ENCODE data around the gene CASP5. TPM values are rescaled to one million over a fixed set of nuclear protein-coding genes. Genes with fewer than 3 reads are reported as not detected.
A peak's percentile ranks its signal among the peaks of the same experiment; 100 is the strongest.
"Not testable (repeated sequence)": the region's sequence is repeated elsewhere in the genome, so short reads cannot be mapped to it uniquely, and the experiment has no call there.

The CASP5 gene
- total and polyA plus RNA-seq, 4 donors, result 0.17 to 0.50 TPM; not detected in 2

GRCh38 chr11:105034388-105034787 lies 11.4 kb upstream of the CASP5 start:
- H3K4me1 ChIP-seq (ENCODE audit: control insufficient read depth, insufficient read depth, low read length); H3K9me3 ChIP-seq (ENCODE audit: control insufficient read depth, insufficient read depth, low read length); H3K4me3 ChIP-seq (ENCODE audit: low read depth, low read length); H3K36me3 ChIP-seq (ENCODE audit: control insufficient read depth, insufficient read depth, low read length); H3K27ac ChIP-seq (ENCODE audit: low read depth, low read length); H3K27me3 ChIP-seq (ENCODE audit: control insufficient read depth, insufficient read depth, low read length); DNase-seq (ENCODE audit: low read depth in 4 of 6, low spot score in 6 of 6): not testable (repeated sequence)
- WGBS (ENCODE audit: insufficient coverage), result 91% methylated on average over 1 of the region's 2 CpGs

- WGBS (ENCODE audit: insufficient coverage), result 100% methylated on average over 1 of the region's 1 CpG
- no peaks in the 10 kb centered on the region for H3K4me1 ChIP-seq (ENCODE audit: control insufficient read depth, insufficient read depth, low read length)
- H3K27me3 ChIP-seq (ENCODE audit: control insufficient read depth, insufficient read depth, low read length), result no peaks in the 10 kb centered on the region
- no peaks in the 10 kb centered on the region for H3K9me3 ChIP-seq (ENCODE audit: control insufficient read depth, insufficient read depth, low read length)
- H3K27ac ChIP-seq (ENCODE audit: low read depth, low read length), result no peak overlapping the region
- no peaks in the 10 kb centered on the region for H3K36me3 ChIP-seq (ENCODE audit: control insufficient read depth, insufficient read depth, low read length)
- no peak overlapping the region for H3K4me3 ChIP-seq (ENCODE audit: low read depth, low read length)
- no peak for DNase-seq (ENCODE audit: low read depth in 4 of 6, low spot score in 6 of 6)
Observed at GRCh38 chr11:105033781-105034180, 10.8 kb upstream of the CASP5 start.

GRCh38 chr11:105033343-105033742 lies 10.4 kb upstream of the CASP5 start:
- Histone ChIP-seq H3K4me1 (ENCODE audit: control insufficient read depth, insufficient read depth, low read length) (no peaks in the 10 kb centered on the region), H3K27ac (ENCODE audit: low read depth, low read length) (no peak overlapping the region), H3K27me3 (ENCODE audit: control insufficient read depth, insufficient read depth, low read length) (no peaks in the 10 kb centered on the region), H3K4me3 (ENCODE audit: low read depth, low read length) (no peak overlapping the region), H3K9me3 (ENCODE audit: control insufficient read depth, insufficient read depth, low read length) (no peaks in the 10 kb centered on the region), H3K36me3 (ENCODE audit: control insufficient read depth, insufficient read depth, low read length) (no peaks in the 10 kb centered on the region)
- DNase-seq (ENCODE audit: low read depth in 4 of 6, low spot score in 6 of 6), result no peak
- 100% methylated on average over 1 of the region's 3 CpGs for WGBS (ENCODE audit: insufficient coverage)

GRCh38 chr11:105032495-105032894 lies 9.5 kb upstream of the CASP5 start:
- 100% methylated on average over 2 of the region's 2 CpGs for WGBS (ENCODE audit: insufficient coverage)
- H3K27me3 ChIP-seq (ENCODE audit: control insufficient read depth, insufficient read depth, low read length), result no peaks in the 10 kb centered on the region
- H3K4me1 ChIP-seq (ENCODE audit: control insufficient read depth, insufficient read depth, low read length), result no peaks in the 10 kb centered on the region
- H3K27ac ChIP-seq (ENCODE audit: low read depth, low read length), result no peak overlapping the region
- no peak for DNase-seq (ENCODE audit: low read depth in 4 of 6, low spot score in 6 of 6)
- no peaks in the 10 kb centered on the region for H3K36me3 ChIP-seq (ENCODE audit: control insufficient read depth, insufficient read depth, low read length)
- no peaks in the 10 kb centered on the region for H3K9me3 ChIP-seq (ENCODE audit: control insufficient read depth, insufficient read depth, low read length)
- no peak overlapping the region for H3K4me3 ChIP-seq (ENCODE audit: low read depth, low read length)

GRCh38 chr11:105027678-105028077 lies 4.7 kb upstream of the CASP5 start:
- no peaks in the 10 kb centered on the region for H3K36me3 ChIP-seq (ENCODE audit: control insufficient read depth, insufficient read depth, low read length)
- H3K4me3 ChIP-seq (ENCODE audit: low read depth, low read length), result no peak overlapping the region
- no peak overlapping the region for H3K27ac ChIP-seq (ENCODE audit: low read depth, low read length)
- no peaks in the 10 kb centered on the region for H3K9me3 ChIP-seq (ENCODE audit: control insufficient read depth, insufficient read depth, low read length)
- WGBS (ENCODE audit: insufficient coverage), result 76% methylated on average over 2 of the region's 3 CpGs
- no peaks in the 10 kb centered on the region for H3K27me3 ChIP-seq (ENCODE audit: control insufficient read depth, insufficient read depth, low read length)
- DNase-seq (ENCODE audit: low read depth in 4 of 6, low spot score in 6 of 6), result no peak
- H3K4me1 ChIP-seq (ENCODE audit: control insufficient read depth, insufficient read depth, low read length), result no peaks in the 10 kb centered on the region

DNA sequence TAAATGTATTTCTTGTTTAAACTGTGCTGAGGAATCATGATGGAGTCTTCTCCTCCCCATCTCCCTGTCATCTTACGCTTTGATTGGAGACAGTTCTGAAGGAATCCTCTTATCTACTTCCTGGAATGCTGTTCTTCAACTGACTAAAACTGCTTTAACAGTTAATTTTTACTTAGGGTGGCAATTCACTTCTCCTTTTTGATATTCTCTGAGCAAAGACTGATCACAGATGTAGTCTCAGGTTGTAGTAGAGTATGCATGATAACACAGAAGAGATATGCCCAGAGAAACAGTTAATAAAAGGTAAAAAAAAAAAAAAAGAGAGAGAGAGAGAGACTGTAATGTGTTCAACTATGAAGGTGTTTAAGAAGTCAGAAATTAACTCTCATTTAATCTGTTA lies 1.4 kb upstream of the CASP5 start:
- H3K4me1 ChIP-seq (ENCODE audit: control insufficient read depth, insufficient read depth, low read length), result no peaks in the 10 kb centered on the region
- no peak for DNase-seq (ENCODE audit: low read depth in 4 of 6, low spot score in 6 of 6)
- no CpG with 5 or more reads among the region's 1 CpG for WGBS (ENCODE audit: insufficient coverage)
- H3K9me3 ChIP-seq (ENCODE audit: control insufficient read depth, insufficient read depth, low read length), result no peaks in the 10 kb centered on the region
- no peaks in the 10 kb centered on the region for H3K27me3 ChIP-seq (ENCODE audit: control insufficient read depth, insufficient read depth, low read length)
- no peaks in the 10 kb centered on the region for H3K36me3 ChIP-seq (ENCODE audit: control insufficient read depth, insufficient read depth, low read length)
- H3K27ac ChIP-seq (ENCODE audit: low read depth, low read length), result no peak overlapping the region
- H3K4me3 ChIP-seq (ENCODE audit: low read depth, low read length), result no peak overlapping the region

DNA sequence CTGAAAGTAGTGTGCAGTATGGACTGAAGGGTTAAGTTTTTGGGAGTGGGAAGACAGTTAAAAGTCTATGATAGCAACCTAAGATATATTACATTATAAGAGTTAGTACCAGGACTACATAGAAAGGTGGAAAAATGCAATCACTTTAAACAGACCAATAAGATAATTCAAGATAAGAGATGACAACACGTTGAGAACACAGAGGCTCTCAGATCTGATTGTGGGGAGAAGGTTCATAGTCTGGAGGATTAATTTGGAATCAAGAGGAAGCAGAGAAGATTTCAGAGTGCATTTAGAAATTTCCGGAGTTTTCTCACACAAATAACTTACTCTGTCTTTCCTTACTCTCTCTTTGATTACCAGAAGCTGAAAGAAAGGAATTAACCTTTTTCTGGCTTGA lies 441 bp downstream of the CASP5 start:
- WGBS (ENCODE audit: insufficient coverage), result no CpG with 5 or more reads among the region's 2 CpGs
- no peak for DNase-seq (ENCODE audit: low read depth in 4 of 6, low spot score in 6 of 6)

DNA sequence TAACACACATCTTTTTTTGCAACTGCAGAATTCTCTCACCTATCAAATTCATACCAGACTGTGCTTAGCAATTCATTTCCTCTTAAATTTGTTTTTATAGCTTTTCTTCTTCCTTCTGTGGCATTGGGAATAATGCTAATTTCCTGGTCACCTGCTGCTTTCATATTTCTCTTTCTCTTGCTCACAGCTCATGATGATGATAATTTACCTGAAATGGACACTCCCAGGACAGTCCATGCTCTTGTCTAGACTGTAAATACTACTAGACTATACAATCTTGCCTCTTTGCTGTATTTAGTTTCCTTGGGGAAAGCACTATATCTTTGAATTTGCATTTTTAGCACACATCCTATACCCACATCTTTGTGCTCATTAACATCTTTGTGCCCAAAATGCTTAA lies 15.5 kb downstream of the CASP5 start:
- no peaks in the 10 kb centered on the region for H3K4me1 ChIP-seq (ENCODE audit: control insufficient read depth, insufficient read depth, low read length)
- no peaks in the 10 kb centered on the region for H3K27me3 ChIP-seq (ENCODE audit: control insufficient read depth, insufficient read depth, low read length)
- H3K27ac ChIP-seq (ENCODE audit: low read depth, low read length), result no peak overlapping the region
- no peak overlapping the region for H3K4me3 ChIP-seq (ENCODE audit: low read depth, low read length)
- DNase-seq (ENCODE audit: low read depth in 4 of 6, low spot score in 6 of 6), result peak in 1 of 6 donors; percentile 49
- H3K36me3 ChIP-seq (ENCODE audit: control insufficient read depth, insufficient read depth, low read length), result no peaks in the 10 kb centered on the region
- H3K9me3 ChIP-seq (ENCODE audit: control insufficient read depth, insufficient read depth, low read length), result no peaks in the 10 kb centered on the region

More for the DNA sequence above, 441 bp downstream of the CASP5 start:
- Histone ChIP-seq H3K9me3 (ENCODE audit: control insufficient read depth, insufficient read depth, low read length) (no peaks in the 10 kb centered on the region), H3K27me3 (ENCODE audit: control insufficient read depth, insufficient read depth, low read length) (no peaks in the 10 kb centered on the region), H3K4me1 (ENCODE audit: control insufficient read depth, insufficient read depth, low read length) (no peaks in the 10 kb centered on the region), H3K36me3 (ENCODE audit: control insufficient read depth, insufficient read depth, low read length) (no peaks in the 10 kb centered on the region), H3K4me3 (ENCODE audit: low read depth, low read length) (no peak overlapping the region), H3K27ac (ENCODE audit: low read depth, low read length) (no peak overlapping the region)

- H3K36me3 ChIP-seq (ENCODE audit: control insufficient read depth, insufficient read depth, low read length), result no peaks in the 10 kb centered on the region
- no peak for DNase-seq (ENCODE audit: low read depth in 4 of 6, low spot score in 6 of 6)
- H3K27ac ChIP-seq (ENCODE audit: low read depth, low read length), result no peak overlapping the region
- no peaks in the 10 kb centered on the region for H3K27me3 ChIP-seq (ENCODE audit: control insufficient read depth, insufficient read depth, low read length)
- no peaks in the 10 kb centered on the region for H3K9me3 ChIP-seq (ENCODE audit: control insufficient read depth, insufficient read depth, low read length)
- H3K4me3 ChIP-seq (ENCODE audit: low read depth, low read length), result no peak overlapping the region
- no peaks in the 10 kb centered on the region for H3K4me1 ChIP-seq (ENCODE audit: control insufficient read depth, insufficient read depth, low read length)
- WGBS (ENCODE audit: insufficient coverage), result 100% methylated on average over 1 of the region's 3 CpGs
Observed at GRCh38 chr11:105005451-105005845, 17.5 kb downstream of the CASP5 start.

GRCh38 chr11:105004021-105004420 lies 18.9 kb downstream of the CASP5 start:
- Histone ChIP-seq H3K4me1 (ENCODE audit: control insufficient read depth, insufficient read depth, low read length) (no peaks in the 10 kb centered on the region), H3K36me3 (ENCODE audit: control insufficient read depth, insufficient read depth, low read length) (no peaks in the 10 kb centered on the region), H3K9me3 (ENCODE audit: control insufficient read depth, insufficient read depth, low read length) (no peaks in the 10 kb centered on the region), H3K27me3 (ENCODE audit: control insufficient read depth, insufficient read depth, low read length) (no peaks in the 10 kb centered on the region), H3K4me3 (ENCODE audit: low read depth, low read length) (no peak overlapping the region), H3K27ac (ENCODE audit: low read depth, low read length) (no peak overlapping the region)
- DNase-seq (ENCODE audit: low read depth in 4 of 6, low spot score in 6 of 6), result no peak
- WGBS (ENCODE audit: insufficient coverage), result no CpG with 5 or more reads among the region's 3 CpGs
